ENCODE results near the gene BCAR1. TPM values are rescaled to one million over a fixed set of nuclear protein-coding genes. Genes with fewer than 3 reads are reported as not detected.

Gene BCAR1
- total and polyA plus RNA-seq, 2 of the 13 experiments (the other 11 are each of a cell fraction or from before 2014, with no cell fraction given), result 48.1 to 51.7 TPM

- no peak for TF ChIP-seq HNF4G (IDR thresholded peaks at IDR 0.05; ENCODE audit: borderline replicate concordance, low read depth, low read length)
- no peak for TF ChIP-seq HNF4G (CRISPR knock-in tag; IDR thresholded peaks at IDR 0.05; ENCODE audit: borderline replicate concordance, low read depth)
- TF ChIP-seq SMARCE1 (IDR thresholded peaks at IDR 0.05; ENCODE audit: borderline replicate concordance), result no peak
- no peak for TF ChIP-seq ZNF614 (CRISPR knock-in tag; IDR thresholded peaks at IDR 0.05; ENCODE audit: borderline replicate concordance)
- no peak for TF ChIP-seq ZNF44 (CRISPR knock-in tag; IDR thresholded peaks at IDR 0.05)
- no peak for TF ChIP-seq MXD3 (CRISPR knock-in tag; IDR thresholded peaks at IDR 0.05)
- peak; percentile 54; the same call in 1 of the 2 replicates for TF ChIP-seq ARNT2 (CRISPR knock-in tag; IDR thresholded peaks at IDR 0.05; ENCODE audit: low read depth)
- TF ChIP-seq ZFP62 (CRISPR knock-in tag; IDR thresholded peaks at IDR 0.05), result no peak
- no peak for TF ChIP-seq ZNF543 (CRISPR knock-in tag; IDR thresholded peaks at IDR 0.05)
- no peak for TF ChIP-seq ZNF34 (CRISPR knock-in tag; IDR thresholded peaks at IDR 0.05; ENCODE audit: borderline replicate concordance)
- TF ChIP-seq NFKB2 (CRISPR knock-in tag; IDR thresholded peaks at IDR 0.05; ENCODE audit: borderline replicate concordance), result no peak
- TF ChIP-seq TAF15 (IDR thresholded peaks at IDR 0.05; ENCODE audit: low read depth, low read length, poor library complexity, severe bottlenecking), result no peak
- TF ChIP-seq ZNF12 (CRISPR knock-in tag; IDR thresholded peaks at IDR 0.05), result no peak
- no peak for TF ChIP-seq HMGA1 (CRISPR knock-in tag; conservative IDR thresholded peaks at IDR 0.05)
- no peak for TF ChIP-seq ZNF800 (CRISPR knock-in tag; IDR thresholded peaks at IDR 0.05)
- no peak for TF ChIP-seq SRSF9 (IDR thresholded peaks at IDR 0.05; ENCODE audit: borderline replicate concordance, insufficient read depth, low read depth, low read length, poor library complexity, severe bottlenecking)
- TF ChIP-seq ATF7-NPFF (CRISPR knock-in tag; IDR thresholded peaks at IDR 0.05; ENCODE audit: low read depth), result no peak
- no peak for TF ChIP-seq RARA (CRISPR knock-in tag; IDR thresholded peaks at IDR 0.05)
- no peak for TF ChIP-seq FOXA1 (IDR thresholded peaks at IDR 0.05)
- no peak for TF ChIP-seq FOXA1 (CRISPR knock-in tag; IDR thresholded peaks at IDR 0.05)
- TF ChIP-seq POLR2AphosphoS2 (IDR thresholded peaks at IDR 0.05; ENCODE audit: low read depth, low read length), result no peak
- TF ChIP-seq ZNF660 (CRISPR knock-in tag; IDR thresholded peaks at IDR 0.05; ENCODE audit: borderline replicate concordance, low read depth), result no peak
- no peak for TF ChIP-seq ZFP36L2 (CRISPR knock-in tag; IDR thresholded peaks at IDR 0.05)
- no peak for TF ChIP-seq TOE1 (CRISPR knock-in tag; IDR thresholded peaks at IDR 0.05)
- no peak for TF ChIP-seq BRD4 (CRISPR knock-in tag; IDR thresholded peaks at IDR 0.05)
- TF ChIP-seq ZBTB7B (CRISPR knock-in tag; IDR thresholded peaks at IDR 0.05), result no peak
- TF ChIP-seq ASH2L (IDR thresholded peaks at IDR 0.05; ENCODE audit: insufficient read length, low read depth, low read length), result no peak
- no peak for TF ChIP-seq CEBPB (IDR thresholded peaks at IDR 0.05; ENCODE audit: borderline replicate concordance, low read depth, low read length)
- TF ChIP-seq ZNF253 (CRISPR knock-in tag; IDR thresholded peaks at IDR 0.05; ENCODE audit: borderline replicate concordance), result no peak
- no peak for TF ChIP-seq ZNF619 (CRISPR knock-in tag; IDR thresholded peaks at IDR 0.05)
- TF ChIP-seq RBFOX2 (IDR thresholded peaks at IDR 0.05; ENCODE audit: low read depth, low read length), result peak; percentile 29; the same call in 1 of the 2 replicates
- TF ChIP-seq FOXK1 (CRISPR knock-in tag; IDR thresholded peaks at IDR 0.05; ENCODE audit: borderline replicate concordance, low read depth), result no peak
Measured at GRCh38 chr16:75226550-75227360, 24.7 kb downstream of the BCAR1 start (continued).

Data from HepG2 (cell line).